Neural progenitor cell (in vitro differentiated cells): Measurements from ENCODE around the gene NUTM2D. TPM values are rescaled to one million over a fixed set of nuclear protein-coding genes. Genes with fewer than 3 reads are reported as not detected.
"Not testable (repeated sequence)": the region's sequence is repeated elsewhere in the genome, so short reads cannot be mapped to it uniquely, and the experiment has no call there.

Experiments used
- DNase-seq: peaks from one replicate; pipeline ENCODE4 v3.0.0-alpha.2; 2016; ENCODE audit warnings: low spot score
- H2AFZ ChIP-seq: fragments of 200-600 bp; sonication (generic); replicated peaks from 2 replicates; pipeline ENCODE4 v1.6.1; 2016; ENCODE audit warnings: antibody characterized with exemption
- H3F3A ChIP-seq: fragments of 200-600 bp; sonication (generic); 2 replicates; pipeline ENCODE4 v1.6.1; 2016; ENCODE audit warnings: antibody characterized with exemption, low read depth
- H3K27ac ChIP-seq: fragments of 200-600 bp; sonication (generic); 2 replicates; pipeline ENCODE4 v1.5.1; 2016; ENCODE audit warnings: mild to moderate bottlenecking
- H3K27me3 ChIP-seq: fragments of 200-600 bp; sonication (generic); 2 replicates; pipeline ENCODE4 v1.6.1; 2016; ENCODE audit warnings: mild to moderate bottlenecking, moderate library complexity
- H3K36me3 ChIP-seq: fragments of 200-600 bp; sonication (generic); 2 replicates; pipeline ENCODE4 v1.5.1; 2016
- H3K4me1 ChIP-seq: fragments of 200-600 bp; sonication (generic); 2 replicates; pipeline ENCODE4 v1.6.1; 2016; ENCODE audit warnings: mixed run types
- H3K4me2 ChIP-seq: fragments of 200-600 bp; sonication (generic); 2 replicates; pipeline ENCODE4 v1.6.1; 2016
- H3K4me3 ChIP-seq: fragments of 200-600 bp; sonication (generic); 2 replicates; pipeline ENCODE4 v1.5.1; 2016
- H3K79me2 ChIP-seq: fragments of 200-600 bp; sonication (generic); 2 replicates; pipeline ENCODE4 v1.6.1; 2016; ENCODE audit warnings: low read depth
- H3K9ac ChIP-seq: fragments of 200-600 bp; sonication (generic); 2 replicates; pipeline ENCODE4 v1.6.1; 2016
- H3K9me3 ChIP-seq: fragments of 200-600 bp; sonication (generic); 2 replicates; pipeline ENCODE4 v1.5.1; 2016; ENCODE audit warnings: low read depth
- H4K20me1 ChIP-seq: fragments of 200-600 bp; sonication (generic); 2 replicates; pipeline ENCODE4 v1.6.1; 2016; ENCODE audit warnings: low read depth
- H3K27ac Mint-ChIP-seq: 3 replicates; pipeline ENCODE4 v1.8.0; 2021; ENCODE audit warnings: mixed read lengths
- H3K27me3 Mint-ChIP-seq: 2 replicates; pipeline ENCODE4 v1.8.0; 2022; ENCODE audit warnings: low read depth, mild to moderate bottlenecking, inconsistent platforms, moderate library complexity, mixed read lengths; ENCODE audit not compliant: insufficient read depth
- H3K36me3 Mint-ChIP-seq: 3 replicates; pipeline ENCODE4 v1.8.0; 2021; ENCODE audit warnings: mixed read lengths
- H3K4me1 Mint-ChIP-seq: 3 replicates; pipeline ENCODE4 v1.8.0; 2021; ENCODE audit warnings: mixed read lengths
- H3K4me3 Mint-ChIP-seq: 3 replicates; pipeline ENCODE4 v1.8.0; 2021; ENCODE audit warnings: mild to moderate bottlenecking, moderate library complexity, mixed read lengths
- H3K9me3 Mint-ChIP-seq: 3 replicates; pipeline ENCODE4 v1.8.0; 2020; ENCODE audit warnings: mixed read lengths
- total RNA-seq: library from RNA; depleted of rRNA; stranded (reverse); fragments of >200 nt; gene quantifications from 2 replicates; pipeline ENCODE4 v1.2.3, GENCODE V29; 2015; ENCODE audit warnings: low replicate concordance

NUTM2D gene
- total RNA-seq, 1 donor from 2014 or later, result 3.4 TPM

DNA sequence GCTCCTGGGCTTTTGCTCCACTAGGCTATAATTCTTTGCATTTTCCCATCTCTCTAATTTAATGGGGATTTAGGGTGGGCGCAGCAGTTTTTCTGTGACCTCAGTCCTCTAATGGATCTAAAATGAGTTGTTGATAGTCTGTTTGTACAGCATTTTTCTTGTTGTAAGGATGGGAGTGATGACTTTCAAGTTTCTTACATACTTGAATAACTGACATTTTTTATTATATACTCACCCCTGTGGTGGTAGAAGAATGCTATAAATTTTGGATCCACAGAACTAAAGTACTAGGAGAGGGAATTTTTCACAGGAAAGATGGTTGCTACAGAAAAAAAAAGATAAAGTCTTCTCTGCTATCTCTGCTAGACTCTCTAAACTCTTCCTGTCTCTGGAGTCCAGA lies 29.6 kb upstream of the NUTM2D start:
- H3K4me2 ChIP-seq, H3K79me2 ChIP-seq, H3K4me3 ChIP-seq, H3K4me1 ChIP-seq, H3K9me3 Mint-ChIP-seq, H3K4me1 Mint-ChIP-seq, H3K27me3 Mint-ChIP-seq, H3K36me3 Mint-ChIP-seq, H3K9ac ChIP-seq, H3K27ac Mint-ChIP-seq, H3K4me3 Mint-ChIP-seq, H3K27ac ChIP-seq, H2AFZ ChIP-seq, H3K9me3 ChIP-seq, H3F3A ChIP-seq, DNase-seq, H4K20me1 ChIP-seq, H3K27me3 ChIP-seq, H3K36me3 ChIP-seq: not testable (repeated sequence)

DNA sequence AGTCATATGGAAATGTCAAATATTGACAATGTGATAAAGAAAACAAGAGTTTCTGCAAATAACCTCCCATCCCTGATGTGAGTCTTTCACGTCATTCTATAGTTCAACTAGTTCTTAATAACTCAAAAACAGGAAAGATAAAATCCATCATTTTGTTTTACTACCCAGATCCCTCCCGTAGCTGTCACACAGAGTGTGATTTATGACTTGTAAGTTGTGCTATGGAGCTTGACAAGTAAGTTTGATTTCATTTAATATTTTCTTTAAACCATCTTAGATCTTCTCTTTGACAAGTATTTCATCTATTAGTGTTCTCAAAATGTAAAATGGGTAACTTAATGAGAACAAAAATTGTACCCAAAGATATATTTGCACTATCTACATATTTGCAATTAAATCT lies 28.4 kb upstream of the NUTM2D start:
- H3K4me2 ChIP-seq, H3K27ac Mint-ChIP-seq, H3K36me3 ChIP-seq, H3K4me3 ChIP-seq, H2AFZ ChIP-seq, H3K27me3 ChIP-seq, H3K9me3 ChIP-seq, H3K27me3 Mint-ChIP-seq, H3K4me1 Mint-ChIP-seq, H3K4me3 Mint-ChIP-seq, H3K9me3 Mint-ChIP-seq, H3K9ac ChIP-seq, H3K27ac ChIP-seq, H3F3A ChIP-seq, DNase-seq, H3K79me2 ChIP-seq, H4K20me1 ChIP-seq, H3K4me1 ChIP-seq, H3K36me3 Mint-ChIP-seq: not testable (repeated sequence)

DNA sequence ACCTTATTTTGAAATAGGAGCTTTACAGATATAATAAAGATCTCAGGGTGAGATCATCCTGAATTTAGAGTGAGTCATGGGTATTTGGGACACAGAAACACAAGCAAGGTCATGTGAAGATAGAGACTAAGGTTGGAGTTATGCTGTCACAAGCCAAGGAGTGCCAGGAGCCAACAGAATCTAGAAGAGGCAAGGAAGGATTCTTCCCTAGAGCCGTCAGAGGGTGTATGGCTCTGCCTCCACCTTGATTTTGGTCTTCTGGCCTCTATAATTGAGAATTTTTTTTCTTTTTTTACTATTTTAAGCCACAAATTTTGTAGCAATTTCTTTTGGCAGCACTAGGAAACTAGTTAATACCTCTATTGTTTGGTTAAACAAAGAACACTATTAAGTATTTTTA lies 24.9 kb upstream of the NUTM2D start:
- not testable (repeated sequence) for H3K4me3 Mint-ChIP-seq, H3K27me3 Mint-ChIP-seq

DNA sequence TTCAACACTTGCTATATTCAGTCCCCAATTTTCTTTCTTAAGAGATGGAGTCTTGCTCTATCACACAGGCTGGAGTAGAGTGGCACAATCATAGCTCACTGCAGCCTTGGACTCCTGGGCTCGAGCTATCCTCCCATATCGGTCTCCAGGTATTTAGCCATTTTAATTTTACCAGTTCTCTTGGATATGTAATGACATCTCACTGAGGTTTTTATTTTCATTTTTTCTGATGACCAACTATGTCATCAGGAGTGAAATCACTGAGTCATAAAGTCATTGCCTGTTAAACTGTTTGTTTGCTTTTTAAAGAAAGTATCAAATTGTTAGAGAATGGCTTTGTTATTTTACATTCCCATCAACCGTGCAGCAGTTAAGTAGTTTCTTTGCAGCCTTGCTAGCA lies 17.1 kb upstream of the NUTM2D start:
- not testable (repeated sequence) for H3K27ac ChIP-seq, DNase-seq, H2AFZ ChIP-seq, H3K27ac Mint-ChIP-seq, H3K9me3 ChIP-seq, H3K36me3 ChIP-seq, H3F3A ChIP-seq, H3K4me1 ChIP-seq, H3K9ac ChIP-seq, H3K27me3 Mint-ChIP-seq, H3K9me3 Mint-ChIP-seq, H3K36me3 Mint-ChIP-seq, H3K4me3 ChIP-seq, H3K27me3 ChIP-seq
- H3K79me2 ChIP-seq, result peaks cover 31% of the 10 kb centered on the region
- Mint-ChIP-seq H3K4me1 (peaks cover 10% of the 10 kb centered on the region), H3K4me3 (peak overlapping the region; percentile 64)
- H4K20me1 ChIP-seq, result peaks cover 18% of the 10 kb centered on the region
- H3K4me2 ChIP-seq, result peak overlapping the region; percentile 14

More for the DNA sequence above, 24.9 kb upstream of the NUTM2D start:
- not testable (repeated sequence) for H3F3A ChIP-seq, H3K27ac Mint-ChIP-seq, H3K4me1 ChIP-seq, H2AFZ ChIP-seq, H3K79me2 ChIP-seq, H3K9ac ChIP-seq, H3K36me3 ChIP-seq, H3K4me1 Mint-ChIP-seq, H3K36me3 Mint-ChIP-seq, H3K4me3 ChIP-seq, DNase-seq, H3K27me3 ChIP-seq, H3K27ac ChIP-seq, H4K20me1 ChIP-seq, H3K9me3 ChIP-seq, H3K4me2 ChIP-seq, H3K9me3 Mint-ChIP-seq

DNA sequence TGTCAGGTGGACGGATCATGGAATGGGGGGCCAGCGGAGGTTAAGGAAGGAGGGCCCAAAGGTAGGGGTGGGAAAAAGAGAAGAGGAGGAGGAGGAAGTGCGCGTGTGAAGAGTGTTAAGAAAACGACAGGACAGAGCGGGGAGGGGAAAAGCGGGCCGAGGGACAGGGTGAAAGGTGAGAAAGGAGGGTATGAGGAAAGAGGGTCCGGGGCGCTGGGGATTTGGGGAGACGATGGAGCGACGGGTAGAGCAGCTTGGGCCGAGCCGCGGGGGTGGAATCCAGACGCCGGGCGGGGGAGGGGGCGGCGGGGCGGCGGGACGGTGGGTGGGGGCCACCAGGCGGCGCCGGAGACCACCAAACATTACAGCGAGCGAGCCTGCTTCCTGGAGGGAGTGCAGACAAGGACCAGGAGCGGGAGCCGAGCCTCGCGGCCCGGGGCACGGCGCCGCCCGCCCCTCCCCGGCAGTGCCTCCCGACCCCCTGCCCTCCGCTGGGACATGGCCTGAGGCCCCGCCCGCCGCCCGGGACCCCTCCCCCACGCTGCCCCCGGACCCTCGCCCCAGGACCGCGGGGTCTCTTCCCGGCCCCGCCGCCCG lies 15.9 kb upstream of the NUTM2D start:
- H3K27ac Mint-ChIP-seq, H3K36me3 Mint-ChIP-seq, H3K27ac ChIP-seq, H3K9ac ChIP-seq, H3K4me2 ChIP-seq, H3F3A ChIP-seq, H3K27me3 Mint-ChIP-seq, H3K9me3 ChIP-seq, H2AFZ ChIP-seq, H3K4me1 ChIP-seq, H3K9me3 Mint-ChIP-seq, H3K27me3 ChIP-seq, H3K36me3 ChIP-seq: not testable (repeated sequence)
- Mint-ChIP-seq H3K4me3 (peak overlapping the region; percentile 94), H3K4me1 (peaks cover 10% of the 10 kb centered on the region)
- Histone ChIP-seq H4K20me1 (peaks cover 18% of the 10 kb centered on the region), H3K79me2 (peaks cover 31% of the 10 kb centered on the region), H3K4me3 (peak overlapping the region; percentile 80)
- peak; percentile 13 for DNase-seq

DNA sequence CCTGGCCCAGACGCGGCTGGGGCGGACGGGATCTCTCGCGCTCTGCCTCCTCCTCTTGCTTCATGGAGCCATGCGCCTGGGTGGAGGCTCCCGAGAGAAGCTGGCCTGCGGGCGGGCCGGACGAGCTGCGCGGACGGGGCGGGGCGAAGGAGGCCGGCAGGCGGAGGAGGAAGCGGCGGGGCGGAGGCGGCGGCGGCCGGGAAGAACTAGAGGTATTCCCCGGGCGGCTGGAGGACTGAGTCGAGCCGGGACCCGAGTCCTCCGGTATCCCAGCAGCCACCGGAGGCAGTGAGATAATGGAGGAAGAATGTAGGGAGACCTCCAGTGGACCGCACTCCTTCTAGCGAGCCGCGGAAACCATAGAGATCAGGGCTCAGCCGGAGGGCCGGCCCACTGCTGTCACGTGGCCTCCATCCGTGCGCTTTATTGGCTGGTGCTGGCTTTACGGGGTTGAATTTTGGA lies 15.3 kb upstream of the NUTM2D start:
- H3K27me3 ChIP-seq, H3K36me3 ChIP-seq, H3K9me3 ChIP-seq, H3F3A ChIP-seq, H2AFZ ChIP-seq, H3K27me3 Mint-ChIP-seq, H3K36me3 Mint-ChIP-seq, H3K9me3 Mint-ChIP-seq, H3K4me1 ChIP-seq: not testable (repeated sequence)
- H4K20me1 ChIP-seq, result peaks cover 18% of the 10 kb centered on the region
- Mint-ChIP-seq H3K27ac (peak overlapping the region; percentile 98), H3K4me1 (peaks cover 10% of the 10 kb centered on the region), H3K4me3 (peak overlapping the region; percentile 96)
- peak overlapping the region; percentile 80 for H3K9ac ChIP-seq
- H3K4me3 ChIP-seq, result peak overlapping the region; percentile 80
- H3K4me2 ChIP-seq, result peak overlapping the region; percentile 60
- H3K79me2 ChIP-seq, result peaks cover 31% of the 10 kb centered on the region
- DNase-seq, result peak; percentile 88
- H3K27ac ChIP-seq, result peak overlapping the region; percentile 96
